Gastroesophageal sphincter (tissue), 4 donors: Measurements from ENCODE around the gene PTS. TPM values are rescaled to one million over a fixed set of nuclear protein-coding genes. Genes with fewer than 3 reads are reported as not detected.
A peak's percentile ranks its signal among the peaks of the same experiment; 100 is the strongest.

ENCODE experiments used
- ATAC-seq: fragments of 150-250 bp; one replicate; pipeline ENCODE4 v1.9.1; 2016; ENCODE audit warnings: mild to moderate bottlenecking, moderate library complexity
- H3K27ac ChIP-seq, 4 donors: fragments of 200-600 bp; sonication (generic) in 3 of 4; 1 replicate in 3 of 4; 2 replicates in 1 of 4; pipeline ENCODE4 v1.5.1; 2016 to 2019
- H3K27me3 ChIP-seq: fragments of 200-600 bp; sonication (generic); one replicate; pipeline ENCODE4 v1.5.1; 2019
- H3K36me3 ChIP-seq, 2 donors: fragments of 200-600 bp; sonication (generic); one replicate each; pipeline ENCODE4 v1.5.1; 2019; ENCODE audit warnings: control low read depth in 1 of 2
- H3K4me1 ChIP-seq, 3 donors: fragments of 200-600 bp; sonication (generic); 1 replicate in 2 of 3; 2 replicates in 1 of 3; pipeline ENCODE4 v1.5.1; 2016 to 2019; ENCODE audit warnings: control low read depth in 2 of 3
- H3K4me3 ChIP-seq, 2 donors: fragments of 200-600 bp; sonication (generic); one replicate each; pipeline ENCODE4 v1.5.1; 2019; ENCODE audit warnings: mild to moderate bottlenecking in 1 of 2, moderate library complexity in 1 of 2
- H3K9me3 ChIP-seq, 3 donors: fragments of 200-600 bp; sonication (generic); one replicate each; pipeline ENCODE4 v1.5.1; 2017 to 2019; ENCODE audit warnings: control low read depth in 2 of 3
- CTCF ChIP-seq, 4 experiments: fragments of 200-600 bp in 2 of 4; fragments of 450-650 bp in 2 of 4; sonication (generic) in 1 of 4; IDR thresholded peaks; one replicate each; pipeline ENCODE4 v1.5.1; 2017 to 2019; ENCODE audit warnings: antibody characterized with exemption in 4 of 4, mild to moderate bottlenecking in 2 of 4, moderate library complexity in 2 of 4
- EP300 ChIP-seq: sonication (generic); formaldehyde crosslinking; IDR thresholded peaks from one replicate; pipeline ENCODE4 v1.6.1; 2017; ENCODE audit warnings: antibody characterized with exemption, mild to moderate bottlenecking
- POLR2A ChIP-seq, 2 donors: fragments of 450-650 bp; IDR thresholded peaks; one replicate each; pipeline ENCODE4 v1.6.1; 2017; ENCODE audit warnings: antibody characterized with exemption in 2 of 2, mild to moderate bottlenecking in 2 of 2, moderate library complexity in 1 of 2
- POLR2AphosphoS5 ChIP-seq: sonication (generic); formaldehyde crosslinking; IDR thresholded peaks from one replicate; pipeline ENCODE4 v1.6.1; 2017; ENCODE audit warnings: antibody characterized with exemption
- WGBS, 2 donors: methylation state at CpG; one replicate each; pipeline ENCODE4 v1.1.5; 2018; ENCODE audit warnings: low coverage in 1 of 2; 5-methylcytosine and 5-hydroxymethylcytosine counted together
- total RNA-seq, 4 donors: library from RNA; depleted of rRNA; stranded (reverse); fragments of >200 nt; gene quantifications; one replicate each; pipeline ENCODE4 v1.1.0, GENCODE V29; 2016

The PTS gene
- total RNA-seq, 4 donors from 2014 or later: 19.4 to 38.1 (median 23.3) TPM

- peaks cover 6 to 27% (median 7%) of the 10 kb centered on the region in 3 donors for H3K4me1 ChIP-seq
- WGBS, 2 donors: 2 to 5% methylated on average over 12 to 13 of the region's 16 CpGs
- H3K27me3 ChIP-seq: no peaks in the 10 kb centered on the region
- peaks cover 0 to 35% of the 10 kb centered on the region in 2 donors for H3K36me3 ChIP-seq
- ATAC-seq: peak; percentile 55
- H3K27ac ChIP-seq: peak overlapping the region; percentile 91 to 100 (median 96)
- H3K4me3 ChIP-seq: peak overlapping the region; percentile 61 to 62
- TF ChIP-seq CTCF (IDR thresholded peaks at IDR 0.05) (peak in 1 of 4 experiments; percentile 18), POLR2AphosphoS5 (no peak)
- H3K9me3 ChIP-seq: no peaks in the 10 kb centered on the region
Measured at GRCh38 chr11:112226831-112227401, 688 bp downstream of the PTS start.

GRCh38 chr11:112227471-112227870, 1.2 kb downstream of the PTS start:
- peaks cover 6 to 24% (median 7%) of the 10 kb centered on the region in 3 donors for H3K4me1 ChIP-seq
- no peaks in the 10 kb centered on the region for H3K27me3 ChIP-seq
- H3K36me3 ChIP-seq: peaks cover 0 to 41% of the 10 kb centered on the region in 2 donors
- TF ChIP-seq EP300 (no peak), CTCF (IDR thresholded peaks at IDR 0.05) (no peak), POLR2AphosphoS5 (no peak), POLR2A (IDR thresholded peaks at IDR 0.05) (no peak)
- H3K27ac ChIP-seq: peak overlapping the region; percentile 91 to 100 (median 96)
- WGBS, 2 donors: 40% methylated on average over 1 of the region's 4 CpGs; no CpG with 5 or more reads in 1 of the 2 donors
- ATAC-seq: no peak
- no peaks in the 10 kb centered on the region for H3K9me3 ChIP-seq
- peak overlapping the region; percentile 61 to 62 for H3K4me3 ChIP-seq

GRCh38 chr11:112228706-112229105, 2.5 kb downstream of the PTS start:
- Histone ChIP-seq H3K36me3 (peaks cover 0 to 53% of the 10 kb centered on the region in 2 donors), H3K27me3 (no peaks in the 10 kb centered on the region), H3K9me3 (no peaks in the 10 kb centered on the region), H3K4me1 (peaks cover 6 to 24% (median 7%) of the 10 kb centered on the region in 3 donors), H3K4me3 (no peak overlapping the region), H3K27ac (no peak overlapping the region)
- no peak for TF ChIP-seq POLR2AphosphoS5
- 77 to 92% methylated on average over 2 of the region's 2 CpGs for WGBS, 2 donors
- ATAC-seq: no peak

GRCh38 chr11:112229159-112229558, 2.9 kb downstream of the PTS start:
- no peaks in the 10 kb centered on the region for H3K9me3 ChIP-seq
- peaks cover 0 to 58% of the 10 kb centered on the region in 2 donors for H3K36me3 ChIP-seq
- TF ChIP-seq POLR2AphosphoS5 (no peak), CTCF (IDR thresholded peaks at IDR 0.05) (no peak), POLR2A (IDR thresholded peaks at IDR 0.05) (no peak), EP300 (no peak)
- 89 to 100% methylated on average over 1 to 6 of the region's 7 CpGs for WGBS, 2 donors
- no peak overlapping the region for H3K27ac ChIP-seq
- H3K4me1 ChIP-seq: peaks cover 6 to 24% (median 7%) of the 10 kb centered on the region in 3 donors
- H3K27me3 ChIP-seq: no peaks in the 10 kb centered on the region
- no peak overlapping the region for H3K4me3 ChIP-seq
- ATAC-seq: no peak

GRCh38 chr11:112229746-112230433, 3.7 kb downstream of the PTS start:
- peaks cover 6 to 24% (median 7%) of the 10 kb centered on the region in 3 donors for H3K4me1 ChIP-seq
- no peak overlapping the region for H3K27ac ChIP-seq
- no peaks in the 10 kb centered on the region for H3K27me3 ChIP-seq
- H3K4me3 ChIP-seq: no peak overlapping the region
- no peak for ATAC-seq
- no peaks in the 10 kb centered on the region for H3K9me3 ChIP-seq
- H3K36me3 ChIP-seq: peaks cover 0 to 65% of the 10 kb centered on the region in 2 donors
- TF ChIP-seq CTCF (IDR thresholded peaks at IDR 0.05): no peak
- TF ChIP-seq POLR2A (IDR thresholded peaks at IDR 0.05): no peak
- WGBS, 2 donors: 0 to 60% methylated on average over 1 to 3 of the region's 3 CpGs
